Astrocyte of the spinal cord (primary cell): ENCODE results near the gene IFI44.
A peak's percentile ranks its signal among the peaks of the same experiment; 100 is the strongest.

Source experiments
- DNase-seq: peaks from one replicate; pipeline ENCODE4 v3.0.0; 2011; ENCODE audit warnings: low read depth, low spot score
- H3K4me3 ChIP-seq: 2 replicates; pipeline ENCODE4 v1.5.1; 2011; ENCODE audit warnings: low read depth, mild to moderate bottlenecking, low read length, moderate library complexity
- CTCF ChIP-seq: IDR thresholded peaks from 2 replicates; pipeline ENCODE4 v1.5.1; 2012; ENCODE audit warnings: low read depth, mild to moderate bottlenecking, low read length, inconsistent platforms
- in situ Hi-C: cut with HindIII; loops from 2 replicates; pipeline ENCODE4 v1.10.0; 2017; ENCODE audit warnings: low sequenced_read_pairs

Gene IFI44

GRCh38 chr1:78645723-78646122 lies 3.9 kb upstream of the IFI44 start:
- in situ Hi-C loops, result no loop called here
- no peak for DNase-seq
- no peak for TF ChIP-seq CTCF
- no peak overlapping the region for H3K4me3 ChIP-seq

GRCh38 chr1:78647238-78647637 lies 2.4 kb upstream of the IFI44 start:
- in situ Hi-C loops, result no loop called here
- no peak for DNase-seq
- no peak for TF ChIP-seq CTCF
- no peak overlapping the region for H3K4me3 ChIP-seq

GRCh38 chr1:78650114-78650660 lies 556 bp downstream of the IFI44 start:
- TF ChIP-seq CTCF, result no peak
- DNase-seq, result peak; percentile 11
- H3K4me3 ChIP-seq, result peak overlapping the region; percentile 35
- in situ Hi-C loops, result no loop called here

- in situ Hi-C loops, result no loop called here
- no peak for TF ChIP-seq CTCF
- H3K4me3 ChIP-seq, result peak overlapping the region; percentile 7
- peak; percentile 23 for DNase-seq
Observed at GRCh38 chr1:78651241-78651640, 1.6 kb downstream of the IFI44 start.

GRCh38 chr1:78652019-78652560 lies 2.5 kb downstream of the IFI44 start:
- H3K4me3 ChIP-seq, result no peak overlapping the region
- no peak for TF ChIP-seq CTCF
- DNase-seq, result no peak
- in situ Hi-C loops, result no loop called here

GRCh38 chr1:78658901-78659300 lies 9.3 kb downstream of the IFI44 start:
- in situ Hi-C loops, result no loop called here
- H3K4me3 ChIP-seq, result no peak overlapping the region
- DNase-seq, result no peak
- no peak for TF ChIP-seq CTCF
